Measurements from ENCODE around the gene VASH1. TPM values are rescaled to one million over a fixed set of nuclear protein-coding genes. Genes with fewer than 3 reads are reported as not detected.

The VASH1 gene
- total and polyA plus RNA-seq, 2 of the 13 experiments (the other 11 are each of a cell fraction or from before 2014, with no cell fraction given) = 0.11 to 0.24 TPM

DNA sequence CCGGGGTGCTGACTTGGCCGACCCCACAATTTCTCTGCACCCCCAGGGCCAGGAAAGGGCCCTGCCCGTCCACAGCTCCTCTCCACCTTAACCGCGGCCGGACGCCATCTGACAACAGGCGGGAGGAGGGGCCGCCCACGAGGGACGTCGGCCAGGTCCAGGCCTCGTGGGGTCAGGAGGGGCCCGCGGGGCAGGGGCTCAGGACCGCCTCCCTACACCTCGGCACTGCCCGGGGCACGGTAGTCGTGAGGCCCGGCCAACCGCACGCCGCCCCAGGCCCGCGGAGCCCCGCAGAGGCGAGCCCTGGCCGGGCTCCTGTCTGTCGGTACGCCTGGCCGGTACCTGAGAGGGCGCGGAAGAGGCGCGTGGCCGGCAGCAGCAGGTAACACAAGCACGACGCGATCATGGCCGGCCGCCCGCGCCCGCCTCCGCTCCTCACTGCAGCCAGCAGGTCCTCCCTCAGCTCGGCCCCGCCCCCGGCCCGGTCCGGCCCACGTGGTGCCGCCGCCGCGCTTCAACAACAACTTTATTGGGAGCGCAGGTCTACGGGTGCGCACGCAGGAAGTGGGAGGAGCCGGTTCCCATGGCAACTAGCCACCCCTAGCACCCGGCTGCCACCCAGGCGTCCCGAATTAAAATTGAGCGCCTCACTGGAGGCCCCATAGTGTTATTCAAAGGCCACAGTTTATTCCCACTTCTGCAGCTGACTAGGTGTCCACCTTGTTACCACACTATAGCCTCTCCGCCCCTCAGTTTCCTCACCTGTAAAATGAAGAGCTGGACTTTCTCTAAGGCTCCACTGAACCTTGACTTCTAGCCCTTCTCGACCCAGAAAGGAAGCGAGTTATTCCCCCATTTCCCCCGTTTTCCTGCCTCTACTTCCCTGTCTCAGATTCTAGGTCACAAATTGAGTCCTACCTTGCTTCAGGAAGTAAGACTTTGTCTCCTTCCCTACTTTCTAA lies 51.4 kb downstream of the VASH1 start, which contains the start of gene ANGEL1 (continued):
- TF ChIP-seq TGIF2 (CRISPR knock-in tag; IDR thresholded peaks at IDR 0.05) (no peak; the same call in 1 of the 2 replicates), ZNF121 (CRISPR knock-in tag; IDR thresholded peaks at IDR 0.05) (peak; percentile 28; the same call in 1 of the 2 replicates), ZNF326 (CRISPR knock-in tag; IDR thresholded peaks at IDR 0.05; ENCODE audit: borderline replicate concordance) (no peak), KAT8 (CRISPR knock-in tag; IDR thresholded peaks at IDR 0.05) (peak; percentile 79; the same call in 1 of the 2 replicates), MIXL1 (CRISPR knock-in tag; IDR thresholded peaks at IDR 0.05) (peak; percentile 49; the same call in 1 of the 2 replicates), ZNF776 (CRISPR knock-in tag; IDR thresholded peaks at IDR 0.05) (no peak; the same call in 1 of the 2 replicates), TBL1XR1 (IDR thresholded peaks at IDR 0.05; ENCODE audit: borderline replicate concordance, low read length, partially characterized antibody) (no peak), FOSL2 (CRISPR knock-in tag; IDR thresholded peaks at IDR 0.05) (peak; percentile 49; the same call in 1 of the 2 replicates), KLF6 (CRISPR knock-in tag; IDR thresholded peaks at IDR 0.05) (peak; percentile 57; the same call in 1 of the 2 replicates), NPAS2 (CRISPR knock-in tag; IDR thresholded peaks at IDR 0.05; ENCODE audit: borderline replicate concordance) (no peak), RFXANK (CRISPR knock-in tag; IDR thresholded peaks at IDR 0.05) (0 out of 2 replicates have a peak, but pooled peaks have one; percentile 38), ZNF609 (CRISPR knock-in tag; IDR thresholded peaks at IDR 0.05; ENCODE audit: borderline replicate concordance) (peak; percentile 20; the same call in 1 of the 2 replicates), ZNF414 (CRISPR knock-in tag; IDR thresholded peaks at IDR 0.05) (peak; percentile 39; the same call in 1 of the 2 replicates)
- TF ChIP-seq, protein P1, sequence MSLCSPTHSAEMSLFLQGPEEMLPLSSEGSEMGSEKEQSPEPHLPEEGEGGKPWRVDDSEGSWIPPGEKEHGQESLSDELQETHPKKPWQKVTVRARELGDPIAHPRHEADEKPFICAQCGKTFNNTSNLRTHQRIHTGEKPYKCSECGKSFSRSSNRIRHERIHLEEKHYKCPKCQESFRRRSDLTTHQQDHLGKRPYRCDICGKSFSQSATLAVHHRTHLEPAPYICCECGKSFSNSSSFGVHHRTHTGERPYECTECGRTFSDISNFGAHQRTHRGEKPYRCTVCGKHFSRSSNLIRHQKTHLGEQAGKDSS (CRISPR knock-in tag; IDR thresholded peaks at IDR 0.05; ENCODE audit: borderline replicate concordance, low read depth) = peak; percentile 44; the same call in 1 of the 2 replicates
- TF ChIP-seq, protein P2, sequence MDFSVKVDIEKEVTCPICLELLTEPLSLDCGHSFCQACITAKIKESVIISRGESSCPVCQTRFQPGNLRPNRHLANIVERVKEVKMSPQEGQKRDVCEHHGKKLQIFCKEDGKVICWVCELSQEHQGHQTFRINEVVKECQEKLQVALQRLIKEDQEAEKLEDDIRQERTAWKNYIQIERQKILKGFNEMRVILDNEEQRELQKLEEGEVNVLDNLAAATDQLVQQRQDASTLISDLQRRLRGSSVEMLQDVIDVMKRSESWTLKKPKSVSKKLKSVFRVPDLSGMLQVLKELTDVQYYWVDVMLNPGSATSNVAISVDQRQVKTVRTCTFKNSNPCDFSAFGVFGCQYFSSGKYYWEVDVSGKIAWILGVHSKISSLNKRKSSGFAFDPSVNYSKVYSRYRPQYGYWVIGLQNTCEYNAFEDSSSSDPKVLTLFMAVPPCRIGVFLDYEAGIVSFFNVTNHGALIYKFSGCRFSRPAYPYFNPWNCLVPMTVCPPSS (IDR thresholded peaks at IDR 0.05) = no peak
- TF ChIP-seq, protein P3, sequence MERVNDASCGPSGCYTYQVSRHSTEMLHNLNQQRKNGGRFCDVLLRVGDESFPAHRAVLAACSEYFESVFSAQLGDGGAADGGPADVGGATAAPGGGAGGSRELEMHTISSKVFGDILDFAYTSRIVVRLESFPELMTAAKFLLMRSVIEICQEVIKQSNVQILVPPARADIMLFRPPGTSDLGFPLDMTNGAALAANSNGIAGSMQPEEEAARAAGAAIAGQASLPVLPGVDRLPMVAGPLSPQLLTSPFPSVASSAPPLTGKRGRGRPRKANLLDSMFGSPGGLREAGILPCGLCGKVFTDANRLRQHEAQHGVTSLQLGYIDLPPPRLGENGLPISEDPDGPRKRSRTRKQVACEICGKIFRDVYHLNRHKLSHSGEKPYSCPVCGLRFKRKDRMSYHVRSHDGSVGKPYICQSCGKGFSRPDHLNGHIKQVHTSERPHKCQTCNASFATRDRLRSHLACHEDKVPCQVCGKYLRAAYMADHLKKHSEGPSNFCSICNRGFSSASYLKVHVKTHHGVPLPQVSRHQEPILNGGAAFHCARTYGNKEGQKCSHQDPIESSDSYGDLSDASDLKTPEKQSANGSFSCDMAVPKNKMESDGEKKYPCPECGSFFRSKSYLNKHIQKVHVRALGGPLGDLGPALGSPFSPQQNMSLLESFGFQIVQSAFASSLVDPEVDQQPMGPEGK (CRISPR knock-in tag; IDR thresholded peaks at IDR 0.05) = peak; percentile 59
- TF ChIP-seq, protein P4, sequence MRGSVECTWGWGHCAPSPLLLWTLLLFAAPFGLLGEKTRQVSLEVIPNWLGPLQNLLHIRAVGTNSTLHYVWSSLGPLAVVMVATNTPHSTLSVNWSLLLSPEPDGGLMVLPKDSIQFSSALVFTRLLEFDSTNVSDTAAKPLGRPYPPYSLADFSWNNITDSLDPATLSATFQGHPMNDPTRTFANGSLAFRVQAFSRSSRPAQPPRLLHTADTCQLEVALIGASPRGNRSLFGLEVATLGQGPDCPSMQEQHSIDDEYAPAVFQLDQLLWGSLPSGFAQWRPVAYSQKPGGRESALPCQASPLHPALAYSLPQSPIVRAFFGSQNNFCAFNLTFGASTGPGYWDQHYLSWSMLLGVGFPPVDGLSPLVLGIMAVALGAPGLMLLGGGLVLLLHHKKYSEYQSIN (CRISPR knock-in tag; IDR thresholded peaks at IDR 0.05; ENCODE audit: borderline replicate concordance) = no peak
